Stromal cell of bone marrow (primary cell): ENCODE measurements around the gene GCSAM.

Experiments used
- DNase-seq: peaks from one replicate; pipeline ENCODE4 v3.0.0-alpha.2; 2012; ENCODE audit warnings: low read depth

GCSAM gene

GRCh38 chr3:112132975-112133448, at the start of gene GCSAM:
GCSAM (minus strand) TSS chr3:112133248; CDS start chr3:112133120, 128 bp downstream.
- DNase-seq = no peak

GRCh38 chr3:112175646-112176045, 42.6 kb upstream of the GCSAM start:
- DNase-seq = no peak

GRCh38 chr3:112175037-112175436, 42.0 kb upstream of the GCSAM start:
- no peak for DNase-seq

GRCh38 chr3:112171144-112171543, 38.1 kb upstream of the GCSAM start:
- DNase-seq = no peak

GRCh38 chr3:112170046-112170445, 37.0 kb upstream of the GCSAM start:
- DNase-seq = no peak

GRCh38 chr3:112167758-112168157, 34.7 kb upstream of the GCSAM start:
- DNase-seq = no peak

GRCh38 chr3:112149136-112149535, 16.1 kb upstream of the GCSAM start:
- DNase-seq = no peak

- no peak for DNase-seq
Measured at GRCh38 chr3:112143689-112144088, 10.6 kb upstream of the GCSAM start.

GRCh38 chr3:112143251-112143650, 10.2 kb upstream of the GCSAM start:
- DNase-seq = no peak

GRCh38 chr3:112141293-112141692, 8.2 kb upstream of the GCSAM start:
- no peak for DNase-seq

GRCh38 chr3:112140584-112140983, 7.5 kb upstream of the GCSAM start:
- no peak for DNase-seq

GRCh38 chr3:112138219-112138969, 5.3 kb upstream of the GCSAM start:
- DNase-seq = no peak

- DNase-seq = no peak
Measured at GRCh38 chr3:112137781-112138180, 4.7 kb upstream of the GCSAM start.

- peak; percentile 17 for DNase-seq
Measured at GRCh38 chr3:112136959-112137693, 4.1 kb upstream of the GCSAM start.

GRCh38 chr3:112136046-112136445, 3.0 kb upstream of the GCSAM start:
- DNase-seq = no peak

GRCh38 chr3:112134335-112135124, 1.5 kb upstream of the GCSAM start:
- DNase-seq = no peak

- DNase-seq = no peak
Measured at GRCh38 chr3:112133626-112134334, 732 bp upstream of the GCSAM start.

GRCh38 chr3:112132554-112132953, 494 bp downstream of the GCSAM start:
- DNase-seq = no peak

GRCh38 chr3:112132088-112132487, 960 bp downstream of the GCSAM start:
- no peak for DNase-seq

- DNase-seq = no peak
Measured at GRCh38 chr3:112131111-112131510, 1.9 kb downstream of the GCSAM start.

GRCh38 chr3:112130638-112130993, 2.4 kb downstream of the GCSAM start:
- no peak for DNase-seq
